CD4-positive, alpha-beta T cell (primary cell): ENCODE results near the gene SLC25A26. TPM values are rescaled to one million over a fixed set of nuclear protein-coding genes. Genes with fewer than 3 reads are reported as not detected.

Experiments used
- ATAC-seq: fragments of 200-7000 bp; cut with Tn5 transposase; one replicate; pipeline ENCODE4 v1.10.0; 2022; ENCODE audit warnings: mild to moderate bottlenecking; ENCODE audit not compliant: poor library complexity
- CTCF ChIA-PET: fragments of 350-600 bp; sonication (Branson Sonifier 250); formaldehyde crosslinking; loops from one replicate; lab custom pipeline; 2021; ENCODE audit warnings: antibody characterized with exemption, inconsistent platforms; lab: Charles Lee
- POLR2A ChIA-PET: fragments of 350-600 bp; sonication (Branson Sonifier 250); formaldehyde crosslinking; loops from one replicate; lab custom pipeline; 2021; ENCODE audit warnings: antibody characterized with exemption, inconsistent platforms; lab: Charles Lee
- DNase-seq, 14 experiments: peaks; one replicate each; pipeline ENCODE4 v3.0.0-alpha.2; 2013 to 2020; ENCODE audit warnings: mixed read lengths in 2 of 14
- H3K27ac ChIP-seq, 2 donors: one replicate each; pipeline versions ENCODE4 v1.5.1 to v1.7.0; 2013; ENCODE audit warnings: low read length in 2 of 2, low read depth in 1 of 2, mild to moderate bottlenecking in 1 of 2
- H3K27me3 ChIP-seq, 2 experiments: 1 replicate in 1 of 2; 2 replicates in 1 of 2; pipeline versions ENCODE4 v1.6.1 to v1.7.0; 2013; ENCODE audit warnings: low read length in 2 of 2, control low read depth in 1 of 2, mild to moderate bottlenecking in 1 of 2, moderate library complexity in 1 of 2; ENCODE audit not compliant: insufficient read depth in 2 of 2, control insufficient read depth in 1 of 2
- H3K36me3 ChIP-seq: one replicate; pipeline ENCODE4 v1.6.1; 2013; ENCODE audit warnings: low read length, control low read depth; ENCODE audit not compliant: insufficient read depth
- H3K4me1 ChIP-seq: one replicate; pipeline ENCODE4 v1.6.1; 2013; ENCODE audit warnings: low read length, control low read depth; ENCODE audit not compliant: insufficient read depth
- H3K4me3 ChIP-seq: one replicate; pipeline ENCODE4 v1.5.1; 2013; ENCODE audit warnings: mild to moderate bottlenecking, low read length, moderate library complexity
- H3K9me3 ChIP-seq, 2 experiments: 1 replicate in 1 of 2; 2 replicates in 1 of 2; pipeline versions ENCODE4 v1.6.1 to v1.7.0; 2013; ENCODE audit warnings: low read length in 2 of 2, mild to moderate bottlenecking in 2 of 2, control low read depth in 1 of 2, moderate library complexity in 1 of 2; ENCODE audit not compliant: control insufficient read depth in 1 of 2, insufficient read depth in 1 of 2
- H3K27ac Mint-ChIP-seq: one replicate; pipeline ENCODE4 v1.8.0; 2020; ENCODE audit warnings: mixed read lengths
- H3K27me3 Mint-ChIP-seq: one replicate; pipeline ENCODE4 v1.8.0; 2021; ENCODE audit warnings: mixed read lengths
- H3K36me3 Mint-ChIP-seq: one replicate; pipeline ENCODE4 v1.8.0; 2021; ENCODE audit warnings: low read depth, mixed read lengths
- H3K4me1 Mint-ChIP-seq: one replicate; pipeline ENCODE4 v1.8.0; 2021; ENCODE audit warnings: low read depth, mixed read lengths
- H3K4me3 Mint-ChIP-seq: one replicate; pipeline ENCODE4 v1.8.0; 2020; ENCODE audit warnings: mild to moderate bottlenecking, mixed read lengths
- H3K9me3 Mint-ChIP-seq: one replicate; pipeline ENCODE4 v1.8.0; 2020; ENCODE audit warnings: mixed read lengths
- CTCF ChIP-seq: fragments of 200-600 bp; IDR thresholded peaks from one replicate; pipeline ENCODE4 v1.8.0; 2022; ENCODE audit warnings: antibody characterized with exemption, mild to moderate bottlenecking
- intact Hi-C, 2 experiments: fragments of 100-400 bp; cut with DNase I in 1 of 2; cut with micrococcal nuclease in 1 of 2; formaldehyde crosslinking; loops; one replicate each; pipeline versions ENCODE4 v1.15.1 to v1.9.0; 2023 to 2025; cut with DNase I, micrococcal nuclease
- total RNA-seq, 174 experiments: library from RNA in 2 of 174; stranded (reverse) in 2 of 174; gene quantifications; one replicate each; pipeline ENCODE4 v1.2.3 and lab custom pipeline; 2021 to 2026

The SLC25A26 gene
- total RNA-seq, 2 experiments from 2014 or later: 26.9 to 30.2 TPM

- POLR2A ChIA-PET: no interaction called here
- H3K27ac Mint-ChIP-seq: peak overlapping the region; percentile 98
- CTCF ChIA-PET: no interaction called here
These were observed 79.1 kb downstream of the SLC25A26 start for GRCh38 chr3:66299891-66300290.

DNA sequence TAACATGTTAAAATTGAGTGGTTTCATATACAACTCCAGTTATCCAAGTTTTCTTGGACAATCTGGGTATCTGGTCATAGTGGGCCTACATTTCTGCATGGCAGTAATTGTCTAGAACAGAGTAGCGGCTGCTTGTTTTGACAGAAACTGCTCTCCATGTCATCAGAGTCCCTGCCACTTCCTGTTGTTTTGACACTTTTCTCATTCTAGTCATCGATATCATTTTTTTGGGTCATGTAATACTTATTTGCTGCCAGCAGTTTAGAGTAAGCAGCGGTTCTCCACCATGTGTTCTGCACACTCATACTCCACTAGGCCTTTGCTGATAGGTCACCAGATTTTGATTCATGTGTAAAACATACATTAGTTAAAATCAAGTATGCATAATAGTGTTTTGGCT is 81.5 kb downstream of the SLC25A26 start:
- ChIA-PET POLR2A (interaction anchor here (0.6 to 2.1 kb wide), 7 partner anchors 10 to 197 kb away, joined by 3 to 7 read pairs (median 6); no protein-coding TSS in a partner anchor), CTCF (interaction anchor here (1.0 to 1.9 kb wide), 3 partner anchors 25 to 75 kb away, joined by 3 to 10 read pairs (median 7); no protein-coding TSS in a partner anchor)
- DNase-seq: peak in 12 of 14 experiments; percentile 9 to 92 (median 40)
- intact Hi-C loops: loop anchor here in 1 of 2 experiments (2.0 to 10.0 kb wide), 3 partner anchors 21 to 193 kb away; no protein-coding TSS in a partner anchor
- peak; percentile 80 for ATAC-seq
- no peaks in the 10 kb centered on the region for H3K36me3 ChIP-seq
- Mint-ChIP-seq H3K9me3 (peaks cover 4% of the 10 kb centered on the region), H3K4me1 (peaks cover 81% of the 10 kb centered on the region), H3K27ac (peak overlapping the region; percentile 98), H3K4me3 (peak overlapping the region; percentile 47), H3K27me3 (no peaks in the 10 kb centered on the region), H3K36me3 (peaks cover 8% of the 10 kb centered on the region)
- H3K9me3 ChIP-seq: peaks cover 0 to 3% of the 10 kb centered on the region in 2 experiments
- H3K27me3 ChIP-seq: no peaks in the 10 kb centered on the region
- TF ChIP-seq CTCF: no peak
- peaks cover 40% of the 10 kb centered on the region for H3K4me1 ChIP-seq
- peak overlapping the region; percentile 71 to 85 for H3K27ac ChIP-seq
- no peak overlapping the region for H3K4me3 ChIP-seq

More at GRCh38 chr3:66299891-66300290, 79.1 kb downstream of the SLC25A26 start:
- Histone ChIP-seq H3K9me3 (no peaks in the 10 kb centered on the region), H3K27me3 (no peaks in the 10 kb centered on the region), H3K4me1 (peaks cover 40% of the 10 kb centered on the region), H3K36me3 (no peaks in the 10 kb centered on the region), H3K27ac (no peak overlapping the region), H3K4me3 (no peak overlapping the region)
- Mint-ChIP-seq H3K9me3 (no peaks in the 10 kb centered on the region), H3K4me3 (no peak overlapping the region), H3K27me3 (no peaks in the 10 kb centered on the region), H3K36me3 (peaks cover 9% of the 10 kb centered on the region), H3K4me1 (peaks cover 75% of the 10 kb centered on the region)
- no peak for TF ChIP-seq CTCF
- DNase-seq (no peak), ATAC-seq (no peak)
- intact Hi-C loops: loop anchor here in 1 of 2 experiments (10.0 kb wide), 1 partner anchor 195 kb away; no protein-coding TSS in a partner anchor

DNA sequence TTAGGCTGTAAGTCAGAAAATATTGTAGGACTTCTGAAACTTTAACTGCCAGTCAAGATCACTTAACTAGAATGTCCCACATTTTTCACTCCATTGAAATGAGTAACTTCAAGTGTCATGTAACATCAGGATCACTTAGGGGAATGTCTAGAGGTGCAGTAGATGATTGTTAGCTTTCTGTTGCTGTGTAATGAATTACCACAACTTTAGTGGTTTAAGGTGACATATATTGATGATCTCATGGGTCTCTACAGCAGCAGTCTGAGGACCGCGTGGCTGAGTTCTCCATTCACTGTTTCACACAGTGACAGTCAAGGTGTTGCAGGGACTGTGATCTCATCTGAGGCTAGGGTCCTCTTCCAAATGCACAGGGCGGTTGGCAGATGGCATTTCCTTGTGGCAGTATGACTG is 82.7 kb downstream of the SLC25A26 start:
- CTCF ChIA-PET: interaction anchor here (1.9 kb wide), 1 partner anchor 74 kb away, joined by 10 read pairs; no protein-coding TSS in a partner anchor
- peak overlapping the region; percentile 71 to 85 for H3K27ac ChIP-seq
- peaks cover 40% of the 10 kb centered on the region for H3K4me1 ChIP-seq
- Mint-ChIP-seq H3K27ac (peak overlapping the region; percentile 98), H3K4me3 (peak overlapping the region; percentile 26), H3K4me1 (peaks cover 69% of the 10 kb centered on the region), H3K36me3 (peaks cover 5% of the 10 kb centered on the region), H3K27me3 (no peaks in the 10 kb centered on the region), H3K9me3 (peaks cover 4% of the 10 kb centered on the region)
- ATAC-seq (peak; percentile 66), DNase-seq (peak; percentile 20 to 79 (median 44))
- no peak for TF ChIP-seq CTCF
- H3K36me3 ChIP-seq: no peaks in the 10 kb centered on the region
- peaks cover 0 to 3% of the 10 kb centered on the region in 2 experiments for H3K9me3 ChIP-seq
- POLR2A ChIA-PET: interaction anchor here (2.1 kb wide), 1 partner anchor 74 kb away, joined by 6 read pairs; no protein-coding TSS in a partner anchor
- intact Hi-C loops: loop anchor here in 1 of 2 experiments (2.0 to 10.0 kb wide), 3 partner anchors 23 to 191 kb away; no protein-coding TSS in a partner anchor
- no peaks in the 10 kb centered on the region for H3K27me3 ChIP-seq
- H3K4me3 ChIP-seq: no peak overlapping the region
